ENCODE measurements around the gene NLGN4X. TPM values are rescaled to one million over a fixed set of nuclear protein-coding genes. Genes with fewer than 3 reads are reported as not detected.

Gene NLGN4X
- polyA plus RNA-seq, 1 donor from 2014 or later, result 18.0 TPM

DNA sequence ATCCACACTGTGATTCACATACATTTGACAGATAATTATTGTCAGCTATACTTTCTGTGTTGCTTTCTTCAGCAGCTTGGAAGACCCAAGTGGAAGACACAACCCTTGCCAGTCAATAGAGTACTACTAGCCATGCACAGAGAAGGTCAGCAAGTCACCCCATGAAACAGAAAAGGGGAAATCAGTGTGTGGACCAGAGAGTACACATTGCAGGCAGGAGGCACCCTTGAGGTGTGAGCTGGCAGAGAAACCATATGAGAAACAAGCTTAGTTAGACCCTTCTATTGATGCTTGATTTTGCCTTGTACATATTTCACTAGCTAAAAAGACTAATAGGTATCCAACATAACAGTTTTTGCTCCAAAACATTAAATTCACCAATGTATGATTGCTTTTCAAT is 99.5 kb downstream of the NLGN4X start:
- no peaks in the 10 kb centered on the region for H3K9me3 ChIP-seq (ENCODE audit: low read length)
- H3K36me3 ChIP-seq (ENCODE audit: insufficient read depth, low read length), result no peaks in the 10 kb centered on the region
- no peak overlapping the region for H3K27ac ChIP-seq (ENCODE audit: low read length)
- no peak overlapping the region for H2AFZ ChIP-seq (ENCODE audit: low read depth, low read length)
- TF ChIP-seq POLR2AphosphoS5 (IDR thresholded peaks at IDR 0.05) (no peak), EP300 (conservative IDR thresholded peaks at IDR 0.05; ENCODE audit: poor library complexity, severe bottlenecking) (no peak), MXI1 (conservative IDR thresholded peaks at IDR 0.05; ENCODE audit: poor library complexity, severe bottlenecking) (no peak), EZH2 (IDR thresholded peaks at IDR 0.05; ENCODE audit: borderline replicate concordance, insufficient read depth, low read length, poor library complexity, severe bottlenecking) (no peak), RAD21 (conservative IDR thresholded peaks at IDR 0.05) (no peak), SMC3 (conservative IDR thresholded peaks at IDR 0.05; ENCODE audit: poor library complexity) (no peak), TAF1 (IDR thresholded peaks at IDR 0.05; ENCODE audit: low read depth) (no peak)
- TF ChIP-seq, protein P1, sequence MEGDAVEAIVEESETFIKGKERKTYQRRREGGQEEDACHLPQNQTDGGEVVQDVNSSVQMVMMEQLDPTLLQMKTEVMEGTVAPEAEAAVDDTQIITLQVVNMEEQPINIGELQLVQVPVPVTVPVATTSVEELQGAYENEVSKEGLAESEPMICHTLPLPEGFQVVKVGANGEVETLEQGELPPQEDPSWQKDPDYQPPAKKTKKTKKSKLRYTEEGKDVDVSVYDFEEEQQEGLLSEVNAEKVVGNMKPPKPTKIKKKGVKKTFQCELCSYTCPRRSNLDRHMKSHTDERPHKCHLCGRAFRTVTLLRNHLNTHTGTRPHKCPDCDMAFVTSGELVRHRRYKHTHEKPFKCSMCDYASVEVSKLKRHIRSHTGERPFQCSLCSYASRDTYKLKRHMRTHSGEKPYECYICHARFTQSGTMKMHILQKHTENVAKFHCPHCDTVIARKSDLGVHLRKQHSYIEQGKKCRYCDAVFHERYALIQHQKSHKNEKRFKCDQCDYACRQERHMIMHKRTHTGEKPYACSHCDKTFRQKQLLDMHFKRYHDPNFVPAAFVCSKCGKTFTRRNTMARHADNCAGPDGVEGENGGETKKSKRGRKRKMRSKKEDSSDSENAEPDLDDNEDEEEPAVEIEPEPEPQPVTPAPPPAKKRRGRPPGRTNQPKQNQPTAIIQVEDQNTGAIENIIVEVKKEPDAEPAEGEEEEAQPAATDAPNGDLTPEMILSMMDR (IDR thresholded peaks at IDR 0.05; ENCODE audit: poor library complexity, severe bottlenecking), result no peak
- TF ChIP-seq, protein P2, sequence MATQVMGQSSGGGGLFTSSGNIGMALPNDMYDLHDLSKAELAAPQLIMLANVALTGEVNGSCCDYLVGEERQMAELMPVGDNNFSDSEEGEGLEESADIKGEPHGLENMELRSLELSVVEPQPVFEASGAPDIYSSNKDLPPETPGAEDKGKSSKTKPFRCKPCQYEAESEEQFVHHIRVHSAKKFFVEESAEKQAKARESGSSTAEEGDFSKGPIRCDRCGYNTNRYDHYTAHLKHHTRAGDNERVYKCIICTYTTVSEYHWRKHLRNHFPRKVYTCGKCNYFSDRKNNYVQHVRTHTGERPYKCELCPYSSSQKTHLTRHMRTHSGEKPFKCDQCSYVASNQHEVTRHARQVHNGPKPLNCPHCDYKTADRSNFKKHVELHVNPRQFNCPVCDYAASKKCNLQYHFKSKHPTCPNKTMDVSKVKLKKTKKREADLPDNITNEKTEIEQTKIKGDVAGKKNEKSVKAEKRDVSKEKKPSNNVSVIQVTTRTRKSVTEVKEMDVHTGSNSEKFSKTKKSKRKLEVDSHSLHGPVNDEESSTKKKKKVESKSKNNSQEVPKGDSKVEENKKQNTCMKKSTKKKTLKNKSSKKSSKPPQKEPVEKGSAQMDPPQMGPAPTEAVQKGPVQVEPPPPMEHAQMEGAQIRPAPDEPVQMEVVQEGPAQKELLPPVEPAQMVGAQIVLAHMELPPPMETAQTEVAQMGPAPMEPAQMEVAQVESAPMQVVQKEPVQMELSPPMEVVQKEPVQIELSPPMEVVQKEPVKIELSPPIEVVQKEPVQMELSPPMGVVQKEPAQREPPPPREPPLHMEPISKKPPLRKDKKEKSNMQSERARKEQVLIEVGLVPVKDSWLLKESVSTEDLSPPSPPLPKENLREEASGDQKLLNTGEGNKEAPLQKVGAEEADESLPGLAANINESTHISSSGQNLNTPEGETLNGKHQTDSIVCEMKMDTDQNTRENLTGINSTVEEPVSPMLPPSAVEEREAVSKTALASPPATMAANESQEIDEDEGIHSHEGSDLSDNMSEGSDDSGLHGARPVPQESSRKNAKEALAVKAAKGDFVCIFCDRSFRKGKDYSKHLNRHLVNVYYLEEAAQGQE (IDR thresholded peaks at IDR 0.05; ENCODE audit: borderline replicate concordance), result no peak
- H3K9me2 ChIP-seq (ENCODE audit: insufficient read depth, low read length), result no peaks in the 10 kb centered on the region
- H4K20me1 ChIP-seq (ENCODE audit: insufficient read depth), result no peaks in the 10 kb centered on the region
- H3K27me3 ChIP-seq (ENCODE audit: insufficient read depth, low read depth, low read length), result no peaks in the 10 kb centered on the region
- H3K4me3 ChIP-seq (ENCODE audit: low read length), result no peak overlapping the region
- no peaks in the 10 kb centered on the region for H3F3A ChIP-seq (ENCODE audit: insufficient read depth, low read length, poor library complexity, severe bottlenecking)
- H3K79me2 ChIP-seq (replicated peaks; ENCODE audit: insufficient read depth, low read length), result no peaks in the 10 kb centered on the region
- H3K4me2 ChIP-seq (ENCODE audit: low read length), result no peak overlapping the region
- no peak overlapping the region for H3K9ac ChIP-seq (ENCODE audit: low read length)

DNA sequence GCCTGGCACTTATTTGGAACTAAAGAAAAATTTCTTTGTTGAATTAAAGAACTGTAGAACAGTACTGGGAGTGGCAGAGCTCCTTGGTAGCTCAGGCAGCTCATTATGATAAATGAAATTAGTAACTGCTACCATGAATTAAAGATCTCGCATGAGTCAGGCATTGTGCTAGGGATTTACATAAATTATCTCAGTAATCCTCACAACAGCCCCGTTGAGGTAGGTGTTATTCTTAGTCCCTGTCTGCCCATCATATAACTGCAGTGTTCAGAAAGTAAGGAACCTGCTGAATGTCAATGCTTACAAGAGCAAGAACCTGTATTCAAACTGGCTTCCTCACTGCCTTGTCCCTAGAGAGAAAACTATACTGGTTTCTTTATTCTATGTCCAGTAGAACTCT is 108.3 kb downstream of the NLGN4X start:
- TF ChIP-seq RAD21 (conservative IDR thresholded peaks at IDR 0.05), result no peak
- no peak for TF ChIP-seq EZH2 (IDR thresholded peaks at IDR 0.05; ENCODE audit: borderline replicate concordance, insufficient read depth, low read length, poor library complexity, severe bottlenecking)
- TF ChIP-seq, protein P1 (IDR thresholded peaks at IDR 0.05; ENCODE audit: poor library complexity, severe bottlenecking), result no peak
- no peak for TF ChIP-seq POLR2AphosphoS5 (IDR thresholded peaks at IDR 0.05)
- TF ChIP-seq TAF1 (IDR thresholded peaks at IDR 0.05; ENCODE audit: low read depth), result no peak
- TF ChIP-seq, protein P2 (IDR thresholded peaks at IDR 0.05; ENCODE audit: borderline replicate concordance), result no peak
- no peak for TF ChIP-seq SMC3 (conservative IDR thresholded peaks at IDR 0.05; ENCODE audit: poor library complexity)
- no peak for TF ChIP-seq MXI1 (conservative IDR thresholded peaks at IDR 0.05; ENCODE audit: poor library complexity, severe bottlenecking)
- no peak for TF ChIP-seq EP300 (conservative IDR thresholded peaks at IDR 0.05; ENCODE audit: poor library complexity, severe bottlenecking)
- H2AFZ ChIP-seq (ENCODE audit: low read depth, low read length), result no peak overlapping the region
- H3K4me3 ChIP-seq (ENCODE audit: low read length), result no peak overlapping the region
- H3K9ac ChIP-seq (ENCODE audit: low read length), result no peak overlapping the region
- H3K27ac ChIP-seq (ENCODE audit: low read length), result no peak overlapping the region
- H3K27me3 ChIP-seq (ENCODE audit: insufficient read depth, low read depth, low read length), result no peaks in the 10 kb centered on the region
- H4K20me1 ChIP-seq (ENCODE audit: insufficient read depth), result no peaks in the 10 kb centered on the region
- no peaks in the 10 kb centered on the region for H3F3A ChIP-seq (ENCODE audit: insufficient read depth, low read length, poor library complexity, severe bottlenecking)
- no peaks in the 10 kb centered on the region for H3K36me3 ChIP-seq (ENCODE audit: insufficient read depth, low read length)
- no peak overlapping the region for H3K4me2 ChIP-seq (ENCODE audit: low read length)
- no peaks in the 10 kb centered on the region for H3K9me2 ChIP-seq (ENCODE audit: insufficient read depth, low read length)
- no peaks in the 10 kb centered on the region for H3K79me2 ChIP-seq (replicated peaks; ENCODE audit: insufficient read depth, low read length)
- H3K9me3 ChIP-seq (ENCODE audit: low read length), result no peaks in the 10 kb centered on the region
